LNCAP (cell line): ENCODE results near the gene NR6A1.

Experiments
- CTCF ChIP-seq: fragments of 450-650 bp; IDR thresholded peaks from 2 replicates; pipeline ENCODE4 v1.5.1; 2017; ENCODE audit warnings: mild to moderate bottlenecking

The NR6A1 gene

GRCh38 chr9:124479371-124479770, 291.7 kb downstream of the NR6A1 start:
- no peak for TF ChIP-seq CTCF

GRCh38 chr9:124478354-124478753, 292.8 kb downstream of the NR6A1 start:
- no peak for TF ChIP-seq CTCF

- TF ChIP-seq CTCF, result no peak
Observed at GRCh38 chr9:124477648-124478285, 293.3 kb downstream of the NR6A1 start.

- TF ChIP-seq CTCF, result no peak
Observed at GRCh38 chr9:124477211-124477647, 293.9 kb downstream of the NR6A1 start.

- no peak for TF ChIP-seq CTCF
Observed at GRCh38 chr9:124475868-124476690, 295.0 kb downstream of the NR6A1 start.

GRCh38 chr9:124475158-124475867, 295.8 kb downstream of the NR6A1 start:
- no peak for TF ChIP-seq CTCF

GRCh38 chr9:124474151-124474550, 297.0 kb downstream of the NR6A1 start:
- TF ChIP-seq CTCF, result no peak
